Right atrium auricular region (tissue), 2 donors: ENCODE data around the gene CYP21A2. TPM values are rescaled to one million over a fixed set of nuclear protein-coding genes. Genes with fewer than 3 reads are reported as not detected.
"Not testable (repeated sequence)": the region's sequence is repeated elsewhere in the genome, so short reads cannot be mapped to it uniquely, and the experiment has no call there.

Experiments
- DNase-seq: peaks from one replicate; pipeline ENCODE4 v3.0.0-alpha.2; 2019; ENCODE audit warnings: low spot score
- H3K27ac ChIP-seq, 2 donors: fragments of 200-600 bp; sonication (generic); 1 replicate in 1 of 2; 2 replicates in 1 of 2; pipeline ENCODE4 v1.5.1; 2016 to 2019
- H3K27me3 ChIP-seq, 2 donors: fragments of 200-600 bp; sonication (generic); one replicate each; pipeline versions ENCODE4 v1.5.1 to v1.6.0; 2017 to 2019
- H3K36me3 ChIP-seq: fragments of 200-600 bp; sonication (generic); one replicate; pipeline ENCODE4 v1.5.1; 2016
- H3K4me1 ChIP-seq, 2 donors: fragments of 200-600 bp; sonication (generic); one replicate each; pipeline versions ENCODE4 v1.5.1 to v1.6.0; 2017 to 2019
- H3K4me3 ChIP-seq, 2 donors: fragments of 200-600 bp; sonication (generic); 1 replicate in 1 of 2; 2 replicates in 1 of 2; pipeline ENCODE4 v1.5.1; 2017 to 2019; ENCODE audit warnings: mild to moderate bottlenecking in 1 of 2, moderate library complexity in 1 of 2
- H3K9me3 ChIP-seq, 2 donors: fragments of 200-600 bp; sonication (generic); one replicate each; pipeline ENCODE4 v1.5.1; 2019
- total RNA-seq, 2 donors: library from RNA; depleted of rRNA; stranded (reverse); fragments of >200 nt; gene quantifications; one replicate each; pipeline ENCODE4 v1.1.0, GENCODE V29; 2016
- TF ChIP-seq, protein P1 (sequence below), 2 donors: fragments of 200-600 bp; sonication (generic); IDR thresholded peaks; one replicate each; pipeline ENCODE4 v1.5.1; 2019; ENCODE audit warnings: antibody characterized with exemption in 2 of 2

CYP21A2 gene
- total RNA-seq, 2 donors from 2014 or later, result 0.19 to 1.2 TPM

DNA sequence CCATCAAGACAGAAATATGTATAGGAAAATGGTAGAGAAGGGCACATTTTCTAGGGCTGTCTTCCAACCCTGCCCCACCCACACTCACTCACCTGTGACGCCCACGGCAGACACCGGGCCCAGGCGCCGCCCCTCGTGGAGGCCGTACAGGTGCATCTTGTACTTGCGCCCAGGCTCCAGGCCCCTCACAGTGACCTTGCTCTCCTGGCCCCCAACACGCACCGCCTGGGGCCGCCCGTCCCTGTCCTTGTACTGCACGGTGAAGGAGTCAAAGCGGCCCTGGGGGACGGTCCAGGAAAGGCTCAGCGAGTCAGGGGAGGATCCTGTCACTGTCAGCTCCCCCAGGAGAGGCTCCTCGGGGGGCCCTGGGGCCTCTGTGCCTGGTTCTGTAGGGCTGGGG lies 19.8 kb downstream of the CYP21A2 start:
- Histone ChIP-seq H3K36me3 (peaks cover 43% of the 10 kb centered on the region), H3K27ac (peak overlapping the region; percentile 35 to 51), H3K4me1 (peaks cover 0 to 6% of the 10 kb centered on the region in 2 donors), H3K4me3 (no peak overlapping the region), H3K27me3 (no peaks in the 10 kb centered on the region), H3K9me3 (no peaks in the 10 kb centered on the region)
- DNase-seq, result no peak
- TF ChIP-seq, protein P1, sequence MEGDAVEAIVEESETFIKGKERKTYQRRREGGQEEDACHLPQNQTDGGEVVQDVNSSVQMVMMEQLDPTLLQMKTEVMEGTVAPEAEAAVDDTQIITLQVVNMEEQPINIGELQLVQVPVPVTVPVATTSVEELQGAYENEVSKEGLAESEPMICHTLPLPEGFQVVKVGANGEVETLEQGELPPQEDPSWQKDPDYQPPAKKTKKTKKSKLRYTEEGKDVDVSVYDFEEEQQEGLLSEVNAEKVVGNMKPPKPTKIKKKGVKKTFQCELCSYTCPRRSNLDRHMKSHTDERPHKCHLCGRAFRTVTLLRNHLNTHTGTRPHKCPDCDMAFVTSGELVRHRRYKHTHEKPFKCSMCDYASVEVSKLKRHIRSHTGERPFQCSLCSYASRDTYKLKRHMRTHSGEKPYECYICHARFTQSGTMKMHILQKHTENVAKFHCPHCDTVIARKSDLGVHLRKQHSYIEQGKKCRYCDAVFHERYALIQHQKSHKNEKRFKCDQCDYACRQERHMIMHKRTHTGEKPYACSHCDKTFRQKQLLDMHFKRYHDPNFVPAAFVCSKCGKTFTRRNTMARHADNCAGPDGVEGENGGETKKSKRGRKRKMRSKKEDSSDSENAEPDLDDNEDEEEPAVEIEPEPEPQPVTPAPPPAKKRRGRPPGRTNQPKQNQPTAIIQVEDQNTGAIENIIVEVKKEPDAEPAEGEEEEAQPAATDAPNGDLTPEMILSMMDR (IDR thresholded peaks at IDR 0.05), result no peak

DNA sequence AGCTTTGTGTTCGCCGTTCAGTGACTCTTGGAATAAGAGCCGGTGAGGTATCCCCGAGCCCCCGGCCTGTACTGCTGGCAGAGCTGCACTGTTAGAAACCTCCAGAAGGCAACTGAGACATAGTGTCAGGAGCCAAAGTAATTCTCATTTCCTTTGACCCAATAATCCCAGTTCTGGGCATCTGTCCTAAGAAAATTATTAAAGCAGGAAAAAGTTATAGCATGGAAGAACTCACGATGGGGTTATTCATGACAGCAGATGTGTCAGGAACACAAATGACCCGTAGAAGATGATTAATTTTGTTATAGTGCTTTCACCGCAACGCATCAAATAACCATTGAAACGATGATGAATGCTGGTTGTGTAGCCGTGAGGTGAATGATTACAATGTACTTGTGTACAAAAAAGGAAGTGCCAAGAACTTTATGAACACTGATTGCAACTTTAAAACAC lies 20.3 kb downstream of the CYP21A2 start:
- Histone ChIP-seq H3K9me3 (no peaks in the 10 kb centered on the region), H3K4me3 (no peak overlapping the region), H3K27me3 (no peaks in the 10 kb centered on the region), H3K36me3 (peaks cover 43% of the 10 kb centered on the region), H3K4me1 (peaks cover 0 to 6% of the 10 kb centered on the region in 2 donors), H3K27ac (peak overlapping the region; percentile 35 to 51)
- no peak for DNase-seq
- TF ChIP-seq, protein P1 (IDR thresholded peaks at IDR 0.05), result no peak

DNA sequence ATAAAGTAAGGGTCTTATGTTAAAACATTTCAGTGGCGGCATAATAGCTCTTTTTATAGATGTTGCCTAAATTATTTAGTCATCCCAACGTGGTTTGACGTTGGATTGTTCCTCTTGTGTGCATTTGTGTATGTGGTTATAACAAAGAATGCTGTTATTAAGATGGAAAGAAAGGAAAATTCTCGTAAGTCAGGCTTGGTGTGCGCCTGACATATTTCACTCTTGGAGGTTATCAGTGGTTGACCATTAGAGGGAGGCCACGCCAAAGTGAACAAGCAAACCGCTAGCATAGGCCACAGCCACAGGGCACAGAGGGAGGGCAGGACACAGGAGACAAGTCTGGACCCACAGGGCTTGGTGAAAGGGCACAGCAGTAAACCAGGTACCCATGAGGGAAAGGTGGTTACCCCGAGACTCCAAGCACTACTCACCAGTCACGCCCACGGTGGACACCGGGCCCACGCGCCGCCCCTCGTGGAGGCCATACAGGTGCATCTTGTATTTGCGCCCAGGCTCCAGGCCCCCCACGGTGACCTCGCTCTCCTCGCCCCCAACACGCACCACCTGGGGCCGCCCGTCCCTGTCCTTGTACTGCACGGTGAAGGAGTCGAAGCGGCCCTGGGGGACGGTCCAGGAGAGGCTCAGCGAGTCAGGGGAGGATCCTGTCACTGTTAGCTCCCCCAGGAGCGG lies 22.9 kb downstream of the CYP21A2 start:
- Histone ChIP-seq H3K27ac (no peak overlapping the region), H3K4me3 (no peak overlapping the region), H3K4me1 (peaks cover 0 to 6% of the 10 kb centered on the region in 2 donors), H3K36me3 (peaks cover 38% of the 10 kb centered on the region), H3K27me3 (no peaks in the 10 kb centered on the region), H3K9me3 (no peaks in the 10 kb centered on the region)
- no peak for DNase-seq
- TF ChIP-seq, protein P1 (IDR thresholded peaks at IDR 0.05), result no peak

DNA sequence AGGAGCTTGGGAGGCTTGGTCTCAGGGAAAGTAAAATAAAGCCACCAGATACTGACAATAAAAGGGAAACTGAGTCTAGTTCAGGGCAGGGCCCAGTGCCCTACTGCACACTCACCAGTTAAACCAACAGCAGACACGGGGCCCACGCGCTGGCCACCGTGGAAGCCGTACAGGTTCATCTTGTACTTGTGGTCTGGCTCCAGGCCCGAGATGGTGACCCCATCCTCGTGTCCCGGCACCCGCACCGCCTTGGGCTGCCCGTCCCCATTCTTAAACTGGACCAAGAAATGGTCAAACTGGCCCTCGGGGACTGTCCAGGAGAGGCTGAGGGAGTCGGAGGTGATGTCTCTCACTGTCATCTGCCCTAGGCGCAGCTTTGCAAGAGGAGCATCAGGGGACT lies 26.5 kb downstream of the CYP21A2 start:
- H3K9me3 ChIP-seq, result no peaks in the 10 kb centered on the region
- no peaks in the 10 kb centered on the region for H3K27me3 ChIP-seq
- no peak overlapping the region for H3K27ac ChIP-seq
- TF ChIP-seq, protein P1 (IDR thresholded peaks at IDR 0.05), result no peak
- no peak overlapping the region for H3K4me3 ChIP-seq
- no peaks in the 10 kb centered on the region for H3K4me1 ChIP-seq
- peaks cover 28% of the 10 kb centered on the region for H3K36me3 ChIP-seq
- DNase-seq, result no peak

DNA sequence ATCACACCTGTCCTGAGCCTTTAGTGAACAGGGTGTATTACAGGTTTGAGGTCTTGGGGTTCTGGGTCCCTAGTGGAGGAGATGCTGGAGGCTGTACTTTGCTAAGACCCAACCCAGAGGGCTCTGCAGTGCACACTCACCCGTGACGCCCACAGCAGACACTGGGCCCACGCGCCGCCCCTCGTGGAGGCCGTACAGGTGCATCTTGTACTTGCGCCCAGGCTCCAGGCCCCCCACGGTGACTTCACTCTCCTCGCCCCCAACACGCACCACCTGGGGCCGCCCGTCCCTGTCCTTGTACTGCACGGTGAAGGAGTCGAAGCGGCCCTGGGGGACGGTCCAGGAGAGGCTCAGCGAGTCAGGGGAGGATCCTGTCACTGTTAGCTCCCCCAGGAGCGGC lies 29.3 kb downstream of the CYP21A2 start:
- H3K9me3 ChIP-seq, DNase-seq, H3K4me3 ChIP-seq, H3K27ac ChIP-seq, H3K27me3 ChIP-seq: not testable (repeated sequence)
- H3K36me3 ChIP-seq, result peaks cover 27% of the 10 kb centered on the region
- H3K4me1 ChIP-seq, result peaks cover 0 to 13% of the 10 kb centered on the region in 2 donors

DNA sequence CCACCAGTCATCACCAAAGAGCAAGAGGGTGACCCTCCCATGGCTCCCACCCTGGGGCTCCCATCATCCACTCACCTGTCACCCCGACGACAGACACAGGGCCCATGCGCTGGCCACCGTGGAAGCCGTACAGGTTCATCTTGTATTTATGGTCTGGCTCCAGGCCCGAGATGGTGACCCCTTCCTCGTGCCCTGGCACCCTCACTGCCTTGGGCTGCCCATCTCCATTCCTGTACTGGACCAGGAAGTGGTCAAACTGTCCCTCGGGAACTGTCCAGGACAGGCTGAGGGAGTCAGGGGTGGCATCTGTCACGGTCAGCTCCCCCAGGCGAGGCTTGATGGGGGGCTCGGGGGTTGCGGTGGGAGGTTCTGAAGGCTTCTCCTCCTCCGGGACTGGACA lies 30.1 kb downstream of the CYP21A2 start:
- H3K27ac ChIP-seq, H3K27me3 ChIP-seq, H3K4me3 ChIP-seq, H3K9me3 ChIP-seq, DNase-seq: not testable (repeated sequence)
- peaks cover 25% of the 10 kb centered on the region for H3K36me3 ChIP-seq
- peaks cover 0 to 13% of the 10 kb centered on the region in 2 donors for H3K4me1 ChIP-seq

DNA sequence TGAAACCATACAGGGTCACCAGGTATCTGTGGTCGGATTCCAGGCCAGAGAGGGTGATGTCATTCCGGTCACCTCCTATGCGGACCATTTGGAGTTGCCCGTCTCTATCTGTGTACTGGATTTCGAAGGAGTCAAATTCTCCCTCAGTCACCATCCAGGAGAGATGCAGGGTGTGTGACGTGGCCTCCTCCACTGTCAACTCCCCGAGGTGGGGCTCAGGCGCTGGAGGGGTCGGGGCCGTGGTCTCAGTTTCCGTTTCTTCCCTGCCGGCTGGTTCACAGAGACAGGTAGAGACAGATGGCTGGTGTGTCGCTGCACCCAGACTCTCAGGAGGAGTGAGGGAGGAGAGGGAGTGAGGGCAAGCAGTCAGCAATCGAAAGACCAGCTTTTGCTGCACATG lies 30.7 kb downstream of the CYP21A2 start:
- Histone ChIP-seq H3K27me3 (no peaks in the 10 kb centered on the region), H3K36me3 (peaks cover 29% of the 10 kb centered on the region), H3K9me3 (no peaks in the 10 kb centered on the region), H3K4me3 (no peak overlapping the region), H3K27ac (no peak overlapping the region), H3K4me1 (peaks cover 0 to 13% of the 10 kb centered on the region in 2 donors)
- TF ChIP-seq, protein P1 (IDR thresholded peaks at IDR 0.05), result no peak
- no peak for DNase-seq
